ENCODE measurements around the gene PSD2.

GRCh38 chr5:139812323-139812722, 16.7 kb downstream of the PSD2 start:
- TF ChIP-seq CTCF (IDR thresholded peaks at IDR 0.05; ENCODE audit: low read depth, low read length) = no peak
- no peak for TF ChIP-seq EZH2phosphoT487 (IDR thresholded peaks at IDR 0.05; ENCODE audit: low read depth)

Data from OCI-LY3 (cell line).